DND-41 (cell line): ENCODE results near the gene FOXN3.

Experiments used
- ATAC-seq: fragments of 200-7000 bp; cut with Tn5 transposase; 3 replicates; pipeline ENCODE4 v1.9.1; 2021; ENCODE audit warnings: low read depth; ENCODE audit not compliant: insufficient read depth
- DNase-seq: peaks from one replicate; pipeline ENCODE4 v3.0.0-alpha.2; 2020
- H2AFZ ChIP-seq: 2 replicates; pipeline ENCODE4 v1.6.0; 2012; ENCODE audit warnings: low read depth, low read length
- H3K27ac ChIP-seq: 2 replicates; pipeline ENCODE4 v1.5.1; 2012; ENCODE audit warnings: low read length, inconsistent platforms
- H3K27me3 ChIP-seq: fragments of 200-600 bp; sonication (generic); 2 replicates; pipeline ENCODE4 v1.6.0; 2012; ENCODE audit warnings: low read length, mild to moderate bottlenecking, inconsistent platforms; ENCODE audit not compliant: insufficient read depth, poor library complexity
- H3K36me3 ChIP-seq: 2 replicates; pipeline ENCODE4 v1.5.1; 2012; ENCODE audit warnings: low read length, inconsistent platforms; ENCODE audit not compliant: insufficient read depth
- H3K4me1 ChIP-seq: 2 replicates; pipeline ENCODE4 v1.5.1; 2012; ENCODE audit warnings: mild to moderate bottlenecking, low read length; ENCODE audit not compliant: insufficient read depth
- H3K4me2 ChIP-seq: 2 replicates; pipeline ENCODE4 v1.6.0; 2012; ENCODE audit warnings: mild to moderate bottlenecking, moderate library complexity, low read length, inconsistent platforms; ENCODE audit not compliant: insufficient read depth
- H3K4me3 ChIP-seq, 2 experiments: fragments of 200-600 bp in 1 of 2; shearing (Covaris generic) in 1 of 2; 2 replicates each; pipeline ENCODE4 v1.5.1; 2012 to 2016; ENCODE audit warnings: inconsistent platforms in 2 of 2, low read length in 2 of 2, mild to moderate bottlenecking in 2 of 2, low read depth in 1 of 2, moderate library complexity in 1 of 2
- H3K79me2 ChIP-seq: 2 replicates; pipeline ENCODE4 v1.6.0; 2012; ENCODE audit warnings: low read length, inconsistent platforms; ENCODE audit not compliant: insufficient read depth
- H3K9ac ChIP-seq: 2 replicates; pipeline ENCODE4 v1.6.0; 2012; ENCODE audit warnings: low read depth, mild to moderate bottlenecking, inconsistent platforms, low read length, moderate library complexity
- H3K9me3 ChIP-seq: 2 replicates; pipeline ENCODE4 v1.5.1; 2012; ENCODE audit warnings: low read length, moderate library complexity, mild to moderate bottlenecking, inconsistent platforms; ENCODE audit not compliant: insufficient read depth, severe bottlenecking
- H4K20me1 ChIP-seq: 2 replicates; pipeline ENCODE4 v1.6.0; 2012; ENCODE audit warnings: low read length; ENCODE audit not compliant: insufficient read depth
- CTCF ChIP-seq: IDR thresholded peaks from 2 replicates; pipeline ENCODE4 v1.5.1; 2012; ENCODE audit warnings: borderline replicate concordance, low read length, moderate library complexity, mild to moderate bottlenecking; ENCODE audit not compliant: poor library complexity, severe bottlenecking; ENCODE audit errors: extremely low read depth
- EZH2 ChIP-seq: IDR thresholded peaks from 3 replicates; pipeline ENCODE4 v1.6.1; 2012; ENCODE audit warnings: borderline replicate concordance, low read depth, mild to moderate bottlenecking, moderate library complexity, low read length, inconsistent platforms; ENCODE audit not compliant: severe bottlenecking

Gene FOXN3

GRCh38 chr14:89270439-89271227, 146.4 kb downstream of the FOXN3 start:
- no peaks in the 10 kb centered on the region for H3K27me3 ChIP-seq
- H3K9ac ChIP-seq, result no peak overlapping the region
- ATAC-seq (no peak), DNase-seq (no peak)
- H3K27ac ChIP-seq, result no peak overlapping the region
- peaks cover 26% of the 10 kb centered on the region for H3K36me3 ChIP-seq
- H3K4me1 ChIP-seq, result no peaks in the 10 kb centered on the region
- peaks cover 52% of the 10 kb centered on the region for H4K20me1 ChIP-seq
- peaks cover 85% of the 10 kb centered on the region for H3K79me2 ChIP-seq
- TF ChIP-seq CTCF, result no peak
- no peak for TF ChIP-seq EZH2
- H3K4me3 ChIP-seq, result no peak overlapping the region
- no peaks in the 10 kb centered on the region for H3K9me3 ChIP-seq
- no peak overlapping the region for H2AFZ ChIP-seq
- no peak overlapping the region for H3K4me2 ChIP-seq

DNA sequence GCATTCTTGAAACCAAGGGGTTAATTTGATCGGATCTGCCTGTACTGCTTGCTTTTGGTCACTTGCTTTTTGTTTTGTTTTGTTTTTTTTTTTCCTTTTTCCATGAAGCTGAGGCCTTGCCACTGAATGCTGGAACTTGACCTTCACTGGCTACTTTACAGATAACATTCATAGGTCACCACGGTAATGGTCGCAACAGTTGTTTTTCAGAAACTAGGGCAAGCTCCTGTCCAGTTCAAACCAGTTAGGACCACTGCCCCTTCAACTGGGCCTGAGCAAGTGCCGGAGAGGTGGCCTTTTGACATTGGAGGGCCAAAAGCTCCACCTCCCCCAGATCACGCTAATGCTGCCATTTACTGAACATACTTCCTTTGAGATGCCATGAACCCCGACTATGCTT, 147.6 kb downstream of the FOXN3 start:
- Histone ChIP-seq H3K27ac (no peak overlapping the region), H3K27me3 (no peaks in the 10 kb centered on the region), H3K9ac (no peak overlapping the region), H3K79me2 (peaks cover 85% of the 10 kb centered on the region), H3K36me3 (peaks cover 23% of the 10 kb centered on the region), H3K4me2 (no peak overlapping the region), H2AFZ (no peak overlapping the region), H3K4me3 (no peak overlapping the region), H3K9me3 (no peaks in the 10 kb centered on the region), H4K20me1 (peaks cover 58% of the 10 kb centered on the region), H3K4me1 (no peaks in the 10 kb centered on the region)
- TF ChIP-seq EZH2 (no peak), CTCF (no peak)
- ATAC-seq, result no peak
- DNase-seq, result no peak

DNA sequence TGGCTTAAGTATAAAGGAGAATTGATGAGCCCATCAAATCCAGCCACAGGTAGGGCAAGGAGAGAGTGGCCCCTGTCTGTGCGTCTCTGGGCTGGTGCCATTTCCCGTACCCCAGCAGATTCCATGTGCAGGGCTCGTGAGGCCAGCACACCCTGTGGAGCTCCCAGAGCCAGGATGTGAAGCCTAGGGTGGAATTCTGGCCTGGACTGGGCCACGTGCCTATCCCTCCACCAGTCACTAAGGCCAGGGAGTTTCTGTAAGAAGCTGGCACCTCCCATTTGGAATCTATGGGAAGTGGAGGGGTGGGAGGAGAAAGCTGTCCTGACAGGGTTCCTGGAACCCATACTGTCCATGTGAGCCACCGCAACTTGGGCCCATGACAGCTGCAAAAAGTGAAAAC, 148.5 kb downstream of the FOXN3 start:
- Histone ChIP-seq H4K20me1 (peaks cover 56% of the 10 kb centered on the region), H3K79me2 (peaks cover 83% of the 10 kb centered on the region), H3K9ac (no peak overlapping the region), H3K27me3 (no peaks in the 10 kb centered on the region), H3K27ac (no peak overlapping the region), H3K4me3 (no peak overlapping the region), H3K36me3 (peaks cover 25% of the 10 kb centered on the region), H3K9me3 (no peaks in the 10 kb centered on the region), H3K4me1 (no peaks in the 10 kb centered on the region), H2AFZ (no peak overlapping the region), H3K4me2 (no peak overlapping the region)
- no peak for DNase-seq
- ATAC-seq, result no peak
- TF ChIP-seq EZH2 (no peak), CTCF (no peak)
